OCI-LY3 (cell line): Measurements from ENCODE around the gene LAMA3.

Experiments
- EZH2phosphoT487 ChIP-seq: fragments of 200-600 bp; shearing (Covaris generic); IDR thresholded peaks from 2 replicates; pipeline ENCODE4 v1.6.1; 2018; ENCODE audit warnings: antibody characterized with exemption, mixed run types, low read depth
- TF ChIP-seq, protein P1 (sequence below): fragments of 200-600, 300-600 bp; sonication (generic); IDR thresholded peaks from 2 replicates; pipeline ENCODE4 v1.5.1; 2014; ENCODE audit warnings: antibody characterized with exemption, low read length, low read depth

DNA sequence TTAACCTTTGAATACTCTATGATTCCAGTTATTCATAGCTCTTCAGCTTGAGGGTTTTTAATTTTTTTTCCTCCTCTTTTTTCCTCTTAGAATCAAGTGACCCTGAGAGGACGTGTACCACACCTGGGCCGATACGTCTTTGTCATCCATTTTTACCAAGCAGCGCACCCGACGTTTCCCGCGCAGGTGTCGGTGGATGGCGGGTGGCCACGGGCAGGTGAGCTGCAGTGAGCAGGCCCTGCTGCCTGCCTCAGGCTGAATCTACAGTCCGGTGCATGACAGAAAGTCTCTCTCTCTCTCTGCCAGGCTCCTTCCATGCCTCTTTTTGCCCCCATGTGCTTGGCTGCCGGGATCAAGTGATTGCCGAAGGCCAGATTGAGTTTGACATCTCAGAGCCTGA lies 153.1 kb downstream of the LAMA3 start:
- TF ChIP-seq, protein P1, sequence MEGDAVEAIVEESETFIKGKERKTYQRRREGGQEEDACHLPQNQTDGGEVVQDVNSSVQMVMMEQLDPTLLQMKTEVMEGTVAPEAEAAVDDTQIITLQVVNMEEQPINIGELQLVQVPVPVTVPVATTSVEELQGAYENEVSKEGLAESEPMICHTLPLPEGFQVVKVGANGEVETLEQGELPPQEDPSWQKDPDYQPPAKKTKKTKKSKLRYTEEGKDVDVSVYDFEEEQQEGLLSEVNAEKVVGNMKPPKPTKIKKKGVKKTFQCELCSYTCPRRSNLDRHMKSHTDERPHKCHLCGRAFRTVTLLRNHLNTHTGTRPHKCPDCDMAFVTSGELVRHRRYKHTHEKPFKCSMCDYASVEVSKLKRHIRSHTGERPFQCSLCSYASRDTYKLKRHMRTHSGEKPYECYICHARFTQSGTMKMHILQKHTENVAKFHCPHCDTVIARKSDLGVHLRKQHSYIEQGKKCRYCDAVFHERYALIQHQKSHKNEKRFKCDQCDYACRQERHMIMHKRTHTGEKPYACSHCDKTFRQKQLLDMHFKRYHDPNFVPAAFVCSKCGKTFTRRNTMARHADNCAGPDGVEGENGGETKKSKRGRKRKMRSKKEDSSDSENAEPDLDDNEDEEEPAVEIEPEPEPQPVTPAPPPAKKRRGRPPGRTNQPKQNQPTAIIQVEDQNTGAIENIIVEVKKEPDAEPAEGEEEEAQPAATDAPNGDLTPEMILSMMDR: no peak
- TF ChIP-seq EZH2phosphoT487: no peak
